HepG2 (cell line): ENCODE measurements around the gene NFKB2. TPM values are rescaled to one million over a fixed set of nuclear protein-coding genes. Genes with fewer than 3 reads are reported as not detected.
A peak's percentile ranks its signal among the peaks of the same experiment; 100 is the strongest.

ENCODE experiments used
- AHR ChIP-seq: IDR thresholded peaks from 2 replicates; pipeline ENCODE4 v1.6.1; 2018; ENCODE audit warnings: missing genetic modification reagents, missing compliant biosample characterization
- DMTF1 ChIP-seq: sonication (generic); formaldehyde crosslinking; IDR thresholded peaks from 2 replicates; pipeline ENCODE4 v1.4.0; 2020; ENCODE audit warnings: mild to moderate bottlenecking, missing genetic modification reagents
- DPF2 ChIP-seq: sonication (generic); formaldehyde crosslinking; IDR thresholded peaks from 2 replicates; pipeline ENCODE4 v1.4.0; 2020; ENCODE audit warnings: mild to moderate bottlenecking, low read depth, missing genetic modification reagents, borderline replicate concordance
- HNF1A ChIP-seq, 2 experiments: sonication (generic) in 1 of 2; formaldehyde crosslinking in 1 of 2; IDR thresholded peaks; 2 replicates each; pipeline versions ENCODE4 v1.4.0 to v1.6.1; 2016 to 2020; ENCODE audit warnings: borderline replicate concordance in 1 of 2, low read depth in 1 of 2, mild to moderate bottlenecking in 1 of 2, missing genetic modification reagents in 1 of 2
- MLLT10 ChIP-seq: sonication (generic); formaldehyde crosslinking; IDR thresholded peaks from 2 replicates; pipeline ENCODE4 v1.4.0; 2020; ENCODE audit warnings: missing genetic modification reagents
- NCOA5 ChIP-seq: sonication (generic); formaldehyde crosslinking; IDR thresholded peaks from 2 replicates; pipeline ENCODE4 v1.4.0; 2020; ENCODE audit warnings: missing genetic modification reagents
- NFKB2 ChIP-seq: sonication (generic); formaldehyde crosslinking; IDR thresholded peaks from 2 replicates; pipeline ENCODE4 v1.4.0; 2020; ENCODE audit warnings: missing genetic modification reagents, borderline replicate concordance
- NR0B2 ChIP-seq: sonication (generic); formaldehyde crosslinking; IDR thresholded peaks from 2 replicates; pipeline ENCODE4 v1.4.0; 2020; ENCODE audit warnings: mild to moderate bottlenecking, missing genetic modification reagents
- SKIL ChIP-seq: sonication (generic); formaldehyde crosslinking; IDR thresholded peaks from 2 replicates; pipeline ENCODE4 v1.8.0; 2022; ENCODE audit warnings: missing genetic modification reagents, mild to moderate bottlenecking, moderate library complexity, borderline replicate concordance
- SMARCC2 ChIP-seq: fragments of 450-650 bp; IDR thresholded peaks from 2 replicates; pipeline ENCODE4 v1.6.1; 2017; ENCODE audit warnings: antibody characterized with exemption, mild to moderate bottlenecking
- TFDP2 ChIP-seq: sonication (generic); formaldehyde crosslinking; IDR thresholded peaks from 2 replicates; pipeline ENCODE4 v1.4.0; 2020; ENCODE audit warnings: missing genetic modification reagents
- U2AF1 ChIP-seq: fragments of 200-400 bp; formaldehyde crosslinking; optimal IDR thresholded peaks from 2 replicates; pipeline ENCODE3; 2017; ENCODE audit warnings: mild to moderate bottlenecking, low read depth, low read length
- ZNF264 ChIP-seq: sonication (generic); formaldehyde crosslinking; IDR thresholded peaks from 2 replicates; pipeline ENCODE4 v1.4.0; 2020; ENCODE audit warnings: missing genetic modification reagents
- ZNF432 ChIP-seq: sonication (generic); formaldehyde crosslinking; IDR thresholded peaks from 2 replicates; pipeline ENCODE4 v1.5.0; 2020; ENCODE audit warnings: missing genetic modification reagents, mild to moderate bottlenecking, borderline replicate concordance
- ZNF598 ChIP-seq: sonication (generic); formaldehyde crosslinking; IDR thresholded peaks from 2 replicates; pipeline ENCODE4 v1.5.1; 2020; ENCODE audit warnings: mild to moderate bottlenecking, missing genetic modification reagents, borderline replicate concordance
- ZNF781 ChIP-seq: sonication (generic); formaldehyde crosslinking; IDR thresholded peaks from 2 replicates; pipeline ENCODE4 v1.5.1; 2020; ENCODE audit warnings: borderline replicate concordance, mild to moderate bottlenecking, missing genetic modification reagents; ENCODE audit errors: not compliant biosample characterization
- ZNF879 ChIP-seq: sonication (generic); formaldehyde crosslinking; IDR thresholded peaks from 2 replicates; pipeline ENCODE4 v1.8.1; 2023; ENCODE audit warnings: missing genetic modification reagents
- polyA plus RNA-seq, 8 experiments: library from polyadenylated mRNA; depleted of rRNA in 3 of 8; stranded (reverse) in 7 of 8; unstranded in 1 of 8; fragments of >200 nt; fragmentation: Illumina TruSeq in 4 of 8; extraction: Trizol in 4 of 8; gene quantifications; 2 replicates each; pipeline versions ENCODE4 v1.2.1 to v1.2.3, GENCODE V29; 2011 to 2016; ENCODE audit warnings: low read depth in 4 of 8, missing spikeins in 1 of 8, mixed read lengths in 1 of 8; ENCODE audit not compliant: insufficient read depth in 1 of 8
- total RNA-seq, 5 experiments: library from RNA; depleted of rRNA; stranded (reverse); fragments of >200 nt; fragmentation: Illumina TruSeq; extraction: Trizol; gene quantifications; 2 replicates each; pipeline ENCODE4 v1.2.3, GENCODE V29; 2016; ENCODE audit warnings: low read depth in 1 of 5

The NFKB2 gene
- total and polyA plus RNA-seq, 2 of the 13 experiments (the other 11 are each of a cell fraction or from before 2014, with no cell fraction given), result 7.7 to 12.5 TPM

GRCh38 chr10:102432162-102432950 is 36.9 kb downstream of the NFKB2 start, which contains the start of gene CUEDC2 (continued):
- TF ChIP-seq HNF1A (IDR thresholded peaks at IDR 0.05; ENCODE audit: low read depth), result peak; percentile 52; the same call in 1 of the 2 replicates
- peak; percentile 44; the same call in 1 of the 2 replicates for TF ChIP-seq HNF1A (CRISPR knock-in tag; IDR thresholded peaks at IDR 0.05; ENCODE audit: borderline replicate concordance)
- TF ChIP-seq MLLT10, result no peak
- TF ChIP-seq ZNF264 (CRISPR knock-in tag), result no peak
- TF ChIP-seq NR0B2 (CRISPR knock-in tag), result no peak
- TF ChIP-seq ZNF432 (CRISPR knock-in tag), result no peak
- no peak for TF ChIP-seq NCOA5 (CRISPR knock-in tag)
- no peak for TF ChIP-seq DPF2 (CRISPR knock-in tag)
- no peak for TF ChIP-seq NFKB2 (CRISPR knock-in tag)
- TF ChIP-seq SMARCC2, result no peak
- peak; percentile 36 for TF ChIP-seq ZNF781 (CRISPR knock-in tag)
- no peak for TF ChIP-seq SKIL (CRISPR knock-in tag)
- TF ChIP-seq AHR (CRISPR knock-in tag), result no peak
- TF ChIP-seq U2AF1, result peak; percentile 58
- TF ChIP-seq DMTF1, result no peak
- peak; percentile 75 for TF ChIP-seq ZNF598 (CRISPR knock-in tag)
- peak; percentile 79; the same call in 1 of the 2 replicates for TF ChIP-seq TFDP2 (CRISPR knock-in tag)
- no peak for TF ChIP-seq ZNF879 (CRISPR knock-in tag)
